ENCODE measurements around the gene PCSK4.

The PCSK4 gene

DNA sequence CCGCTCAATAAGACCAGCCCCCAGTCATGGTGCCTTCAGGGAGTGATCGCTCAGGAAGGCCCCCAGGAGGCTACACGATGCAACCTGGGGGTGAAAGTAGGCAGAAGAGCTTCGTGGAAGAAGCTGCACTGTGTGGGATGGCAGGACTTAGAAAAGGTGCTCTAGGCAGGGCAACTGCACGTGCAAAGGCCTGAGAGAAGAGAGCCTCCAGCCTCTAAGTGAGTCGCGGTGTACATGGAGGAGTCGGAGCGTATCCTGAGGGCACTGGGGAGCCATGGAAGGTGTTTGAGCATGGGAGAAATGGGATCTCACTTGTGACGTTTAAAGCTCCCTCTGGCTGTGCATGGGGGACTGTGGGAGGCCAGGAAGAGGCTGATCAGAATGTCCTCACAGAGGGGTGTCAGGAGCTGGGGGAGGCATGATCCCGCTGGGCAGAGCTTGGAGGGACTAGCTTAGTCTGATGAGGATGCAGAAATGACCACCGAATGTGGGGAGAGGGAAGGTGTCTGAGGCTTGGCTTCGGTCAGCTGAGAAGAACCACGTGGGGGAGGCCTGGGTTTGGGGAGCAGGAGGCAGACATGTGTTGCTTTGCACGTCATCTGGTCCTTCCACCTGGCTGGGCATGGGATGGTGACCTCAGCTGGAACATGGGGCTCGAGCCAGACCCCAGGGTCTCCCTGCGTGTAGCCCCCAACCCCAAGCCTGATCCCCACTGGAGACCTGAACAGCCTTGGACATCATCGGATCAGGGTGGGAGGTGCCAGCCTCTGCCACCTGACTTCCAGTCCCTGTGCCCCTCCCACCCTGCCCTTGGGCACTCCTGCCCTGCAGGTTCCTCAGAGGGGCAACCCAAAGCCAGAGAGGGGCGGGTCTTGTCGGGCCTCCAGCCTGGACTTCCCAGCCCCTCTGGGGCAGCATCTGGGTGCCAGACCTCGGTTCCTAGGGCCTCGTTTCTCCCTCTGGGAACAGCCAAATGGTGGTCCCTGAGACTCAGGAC lies 39.1 kb downstream of the PCSK4 start:
- H3K18ac ChIP-seq (ENCODE audit: low read depth in 1 of 2, low read length in 2 of 2) = no peak overlapping the region
- no peaks in the 10 kb centered on the region for H3K79me1 ChIP-seq (replicated peaks; ENCODE audit: low read length, poor library complexity, severe bottlenecking)
- H2BK12ac ChIP-seq (ENCODE audit: low read length in 2 of 2) = no peak overlapping the region
- peaks cover 22% of the 10 kb centered on the region for H3K4me1 ChIP-seq (ENCODE audit: control insufficient read depth, insufficient read depth, low read depth, low read length)
- no peaks in the 10 kb centered on the region for H3K9me3 ChIP-seq (ENCODE audit: control insufficient read depth, low read length)
- no peak overlapping the region for H3K4me3 ChIP-seq (ENCODE audit: insufficient read depth in 1 of 2, low read depth in 1 of 2, low read length in 2 of 2)
- H3K14ac ChIP-seq (ENCODE audit: low read length in 2 of 2) = no peak overlapping the region
- DNase-seq = no peak
- H2BK5ac ChIP-seq (ENCODE audit: low read depth, low read length, poor library complexity, severe bottlenecking) = no peak overlapping the region
- no peak overlapping the region for H2AFZ ChIP-seq (ENCODE audit: low read depth, low read length)
- no peak overlapping the region for H3K4me2 ChIP-seq (ENCODE audit: low read length, poor library complexity, severe bottlenecking)
- no peak overlapping the region for H3K27ac ChIP-seq (ENCODE audit: low read length, poor library complexity, severe bottlenecking)
- H3K36me3 ChIP-seq (ENCODE audit: control insufficient read depth in 1 of 2, insufficient read depth in 2 of 2, low read depth in 1 of 2, low read length in 2 of 2) = no peaks in the 10 kb centered on the region
- H3K23ac ChIP-seq (ENCODE audit: low read length in 2 of 2) = no peak overlapping the region
- peaks cover 68 to 92% of the 10 kb centered on the region in 2 experiments for H3K27me3 ChIP-seq (ENCODE audit: control insufficient read depth in 1 of 2, insufficient read depth in 1 of 2, low read length in 2 of 2)
- WGBS = 71% methylated on average over 22 of the region's 22 CpGs
- H3K9ac ChIP-seq (ENCODE audit: low read length) = no peak overlapping the region
- H2BK120ac ChIP-seq (ENCODE audit: low read depth, low read length) = no peak overlapping the region
- no peak overlapping the region for H4K91ac ChIP-seq (ENCODE audit: low read length)
- no peak overlapping the region for H4K8ac ChIP-seq (ENCODE audit: low read length)
- no peak overlapping the region for H3K4ac ChIP-seq (ENCODE audit: low read depth in 1 of 2, low read length in 2 of 2)
- no peak overlapping the region for H2BK15ac ChIP-seq (ENCODE audit: low read depth, poor library complexity, severe bottlenecking)
- H2AK5ac ChIP-seq (ENCODE audit: low read length, severe bottlenecking) = no peak overlapping the region

DNA sequence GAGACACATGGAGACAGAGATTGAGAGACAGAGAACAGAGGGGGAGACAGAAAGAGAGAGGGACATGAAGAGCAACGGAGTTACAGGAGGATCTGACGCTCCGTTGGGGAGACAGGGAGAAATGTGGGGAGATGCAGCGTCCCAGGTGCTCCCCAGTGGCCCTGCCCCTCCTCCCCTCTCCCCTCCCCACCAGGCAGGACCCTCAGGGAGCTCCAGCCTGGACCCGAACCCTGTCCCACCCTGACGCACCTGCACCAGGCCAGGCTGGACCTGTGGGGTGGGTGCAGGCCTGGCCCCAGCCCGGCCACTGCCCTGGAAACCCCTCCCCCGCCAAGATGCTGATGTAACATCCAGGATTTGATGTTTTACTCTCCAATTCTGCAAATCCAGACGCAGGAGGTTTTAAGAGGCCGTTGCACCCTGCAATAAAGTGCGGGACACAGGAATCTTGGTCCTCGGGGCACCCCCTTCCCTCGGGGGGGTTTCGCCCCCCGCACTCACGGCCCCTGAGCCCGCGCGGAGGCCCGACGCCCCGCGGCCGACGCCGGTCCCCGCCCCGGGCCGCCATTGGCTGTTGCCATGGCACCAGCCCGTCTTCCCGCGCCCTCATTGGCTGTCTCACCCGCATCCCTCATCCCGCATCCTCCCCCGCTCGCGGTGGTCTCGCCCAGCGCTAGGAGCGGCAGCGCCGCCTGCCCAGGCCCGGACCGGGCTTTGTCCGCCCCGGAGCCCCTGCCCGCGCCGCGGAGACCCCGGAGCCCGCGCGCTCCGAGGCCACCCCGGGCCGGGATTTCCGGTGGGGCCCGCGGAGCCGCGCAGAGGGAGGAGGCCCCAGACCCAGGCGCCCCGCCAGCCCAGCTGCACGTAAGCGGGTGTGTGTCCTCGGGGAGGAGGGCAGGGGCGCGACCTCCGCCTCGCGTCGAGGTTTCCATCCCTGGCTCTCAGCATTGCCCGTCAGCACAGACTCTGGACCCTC lies 40.4 kb downstream of the PCSK4 start, which contains the start of gene APC2:
APC2 (plus strand) TSS at position 655 of the 976 bp plus-strand sequence. CDS start 2,881 bp downstream, outside the sequence.
- 12% methylated on average over 51 of the region's 74 CpGs for WGBS
- no peak within 1 kb of the TSS for H3K9ac ChIP-seq (ENCODE audit: low read length)
- no peak within 1 kb of the TSS for H4K91ac ChIP-seq (ENCODE audit: low read length)
- peaks cover 27% of the 10 kb centered on the region for H3K4me1 ChIP-seq (ENCODE audit: control insufficient read depth, insufficient read depth, low read depth, low read length)
- H3K4me3 ChIP-seq (ENCODE audit: insufficient read depth in 1 of 2, low read depth in 1 of 2, low read length in 2 of 2) = no peak within 1 kb of the TSS
- peak; percentile 44 for DNase-seq
- H3K4ac ChIP-seq (ENCODE audit: low read depth in 1 of 2, low read length in 2 of 2) = no peak within 1 kb of the TSS
- no peak within 1 kb of the TSS for H3K18ac ChIP-seq (ENCODE audit: low read depth in 1 of 2, low read length in 2 of 2)
- H2BK15ac ChIP-seq (ENCODE audit: low read depth, poor library complexity, severe bottlenecking) = no peak within 1 kb of the TSS
- no peak within 1 kb of the TSS for H2AK5ac ChIP-seq (ENCODE audit: low read length, severe bottlenecking)
- no peak within 1 kb of the TSS for H3K14ac ChIP-seq (ENCODE audit: low read length in 2 of 2)
- H2BK120ac ChIP-seq (ENCODE audit: low read depth, low read length) = no peak within 1 kb of the TSS
- no peak within 1 kb of the TSS for H2BK12ac ChIP-seq (ENCODE audit: low read length in 2 of 2)
- no peak within 1 kb of the TSS for H3K23ac ChIP-seq (ENCODE audit: low read length in 2 of 2)
- H3K79me1 ChIP-seq (replicated peaks; ENCODE audit: low read length, poor library complexity, severe bottlenecking) = no peaks in the 10 kb centered on the region
- no peak within 1 kb of the TSS for H4K8ac ChIP-seq (ENCODE audit: low read length)
- H3K27me3 ChIP-seq (ENCODE audit: control insufficient read depth in 1 of 2, insufficient read depth in 1 of 2, low read length in 2 of 2) = peaks cover 62 to 80% of the 10 kb centered on the region in 2 experiments
- H3K36me3 ChIP-seq (ENCODE audit: control insufficient read depth in 1 of 2, insufficient read depth in 2 of 2, low read depth in 1 of 2, low read length in 2 of 2) = no peaks in the 10 kb centered on the region
- H3K27ac ChIP-seq (ENCODE audit: low read length, poor library complexity, severe bottlenecking) = no peak within 1 kb of the TSS
- no peak within 1 kb of the TSS for H2AFZ ChIP-seq (ENCODE audit: low read depth, low read length)
- no peaks in the 10 kb centered on the region for H3K9me3 ChIP-seq (ENCODE audit: control insufficient read depth, low read length)
- H2BK5ac ChIP-seq (ENCODE audit: low read depth, low read length, poor library complexity, severe bottlenecking) = no peak within 1 kb of the TSS
- no peak within 1 kb of the TSS for H3K4me2 ChIP-seq (ENCODE audit: low read length, poor library complexity, severe bottlenecking)

DNA sequence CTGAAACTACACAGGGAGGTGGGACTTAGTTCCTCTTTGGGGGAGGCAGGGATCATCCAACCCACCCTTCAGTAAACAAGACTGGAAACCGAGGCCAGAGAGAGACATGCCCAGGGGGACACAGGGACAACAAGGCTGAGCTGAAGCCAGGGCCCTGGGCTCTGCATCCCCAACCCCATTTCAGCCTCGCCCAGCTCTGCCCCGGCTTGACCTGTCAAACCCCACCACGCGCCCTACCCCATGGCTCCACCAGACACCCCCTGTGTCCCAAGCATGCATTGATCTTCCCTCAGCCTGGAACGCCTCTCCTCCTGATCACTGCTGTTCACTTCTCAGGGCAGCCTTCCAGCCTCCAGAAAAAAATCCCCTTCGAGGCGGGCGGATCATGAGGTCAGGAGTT lies 42.2 kb downstream of the PCSK4 start:
- Histone ChIP-seq H3K4me2 (ENCODE audit: low read length, poor library complexity, severe bottlenecking) (no peak overlapping the region), H2AK5ac (ENCODE audit: low read length, severe bottlenecking) (no peak overlapping the region), H2BK120ac (ENCODE audit: low read depth, low read length) (no peak overlapping the region), H2BK12ac (ENCODE audit: low read length in 2 of 2) (no peak overlapping the region), H3K4me1 (ENCODE audit: control insufficient read depth, insufficient read depth, low read depth, low read length) (peaks cover 35% of the 10 kb centered on the region), H2BK15ac (ENCODE audit: low read depth, poor library complexity, severe bottlenecking) (no peak overlapping the region), H3K18ac (ENCODE audit: low read depth in 1 of 2, low read length in 2 of 2) (no peak overlapping the region), H3K4me3 (ENCODE audit: insufficient read depth in 1 of 2, low read depth in 1 of 2, low read length in 2 of 2) (no peak overlapping the region), H3K27ac (ENCODE audit: low read length, poor library complexity, severe bottlenecking) (no peak overlapping the region), H3K9ac (ENCODE audit: low read length) (no peak overlapping the region), H3K9me3 (ENCODE audit: control insufficient read depth, low read length) (no peaks in the 10 kb centered on the region), H2BK5ac (ENCODE audit: low read depth, low read length, poor library complexity, severe bottlenecking) (no peak overlapping the region), H4K8ac (ENCODE audit: low read length) (no peak overlapping the region), H3K4ac (ENCODE audit: low read depth in 1 of 2, low read length in 2 of 2) (no peak overlapping the region), H3K27me3 (ENCODE audit: control insufficient read depth in 1 of 2, insufficient read depth in 1 of 2, low read length in 2 of 2) (peaks cover 56 to 66% of the 10 kb centered on the region in 2 experiments), H3K79me1 (replicated peaks; ENCODE audit: low read length, poor library complexity, severe bottlenecking) (no peaks in the 10 kb centered on the region), H3K36me3 (ENCODE audit: control insufficient read depth in 1 of 2, insufficient read depth in 2 of 2, low read depth in 1 of 2, low read length in 2 of 2) (peaks cover 3 to 4% of the 10 kb centered on the region in 2 experiments), H3K14ac (ENCODE audit: low read length in 2 of 2) (no peak overlapping the region), H2AFZ (ENCODE audit: low read depth, low read length) (no peak overlapping the region), H4K91ac (ENCODE audit: low read length) (no peak overlapping the region), H3K23ac (ENCODE audit: low read length in 2 of 2) (no peak overlapping the region)
- DNase-seq = no peak
- 74% methylated on average over 9 of the region's 9 CpGs for WGBS

Measured in mesenchymal stem cell (in vitro differentiated cells and primary cell).